ENCODE measurements around the gene TYMS.
"Not testable (repeated sequence)": the region's sequence is repeated elsewhere in the genome, so short reads cannot be mapped to it uniquely, and the experiment has no call there.

Gene TYMS

GRCh38 chr18:679516-679915, 22.1 kb downstream of the TYMS start:
- no peak for DNase-seq

- DNase-seq = no peak
Measured at GRCh38 chr18:680392-680791, 22.9 kb downstream of the TYMS start.

- no peak for DNase-seq
Measured at GRCh38 chr18:681985-682384, 24.5 kb downstream of the TYMS start.

GRCh38 chr18:682416-682815, 25.0 kb downstream of the TYMS start:
- not testable (repeated sequence) for DNase-seq

- DNase-seq = no peak
Measured at GRCh38 chr18:682833-683232, 25.4 kb downstream of the TYMS start.

- no peak for DNase-seq
Measured at GRCh38 chr18:683531-683930, 26.1 kb downstream of the TYMS start.

- no peak for DNase-seq
Measured at GRCh38 chr18:685438-685837, 28.0 kb downstream of the TYMS start.

- DNase-seq = no peak
Measured at GRCh38 chr18:686339-687111, 29.1 kb downstream of the TYMS start.

GRCh38 chr18:688323-688722, 30.9 kb downstream of the TYMS start:
- no peak for DNase-seq

- DNase-seq = no peak
Measured at GRCh38 chr18:692824-693223, 35.4 kb downstream of the TYMS start.

GRCh38 chr18:693466-694187, 36.2 kb downstream of the TYMS start:
- DNase-seq = no peak

- no peak for DNase-seq
Measured at GRCh38 chr18:697012-697411, 39.6 kb downstream of the TYMS start.

GRCh38 chr18:697800-698199, 40.3 kb downstream of the TYMS start:
- no peak for DNase-seq

- no peak for DNase-seq
Measured at GRCh38 chr18:703213-703967, 45.9 kb downstream of the TYMS start.

GRCh38 chr18:706405-706804, 49.0 kb downstream of the TYMS start:
- peak; percentile 37 for DNase-seq

- DNase-seq = no peak
Measured at GRCh38 chr18:708096-708495, 50.6 kb downstream of the TYMS start.

- DNase-seq = no peak
Measured at GRCh38 chr18:709771-710170, 52.3 kb downstream of the TYMS start.

- DNase-seq = no peak
Measured at GRCh38 chr18:710418-711300, 53.2 kb downstream of the TYMS start.

GRCh38 chr18:711310-711656, 53.8 kb downstream of the TYMS start:
- no peak for DNase-seq

- DNase-seq = peak; percentile 67
Measured at GRCh38 chr18:711657-712400, 54.4 kb downstream of the TYMS start.

GRCh38 chr18:712401-713134, 55.1 kb downstream of the TYMS start, which contains the start of gene ENOSF1:
Gene ENOSF1 (minus strand): TSS chr18:712630. CDS start chr18:712587, 43 bp downstream.
- DNase-seq = peak; percentile 14

Measured in midbrain (tissue), 1 donor.